A549 (cell line): ENCODE results near the gene MORN1.

Experiments used
- CEBPB ChIP-seq, 2 experiments: fragments of >200 bp in 1 of 2; sonication (Bioruptor Twin) in 1 of 2; formaldehyde crosslinking in 1 of 2; IDR thresholded peaks; 2 replicates each; pipeline ENCODE4 v1.6.1; 2012 to 2016
- CHD2 ChIP-seq: fragments of 150-350 bp; IDR thresholded peaks from 2 replicates; pipeline ENCODE4 v1.6.1; 2014; ENCODE audit warnings: low read length; ENCODE audit not compliant: partially characterized antibody
- EP300 ChIP-seq, 2 experiments: fragments of >200 bp; sonication (Bioruptor Twin); formaldehyde crosslinking; IDR thresholded peaks; 2 replicates in 1 of 2; 3 replicates in 1 of 2; pipeline ENCODE4 v1.6.1; 2016 to 2017
- HOXB5 ChIP-seq: fragments of 250-450 bp; sonication (Bioruptor Pico); IDR thresholded peaks from 2 replicates; pipeline ENCODE4 v1.5.0; 2020; ENCODE audit warnings: mild to moderate bottlenecking, moderate library complexity
- JUN ChIP-seq, 2 experiments: fragments of >200 bp; sonication (Bioruptor Twin); formaldehyde crosslinking; IDR thresholded peaks; 2 replicates in 1 of 2; 3 replicates in 1 of 2; pipeline ENCODE4 v1.6.1; 2016 to 2017
- KDM5A ChIP-seq: fragments of 200-600 bp; sonication (generic); IDR thresholded peaks from 2 replicates; pipeline ENCODE4 v1.6.1; 2016; ENCODE audit warnings: antibody characterized with exemption, mild to moderate bottlenecking
- MAFK ChIP-seq: fragments of 450-650 bp; IDR thresholded peaks from 2 replicates; pipeline ENCODE4 v1.6.1; 2014; ENCODE audit not compliant: partially characterized antibody
- MYC ChIP-seq: IDR thresholded peaks from 2 replicates; pipeline ENCODE4 v1.6.1; 2012; ENCODE audit warnings: mild to moderate bottlenecking, inconsistent platforms, low read length, improper control_type of control experiment, borderline replicate concordance
- POLR2A ChIP-seq: IDR thresholded peaks from 2 replicates; pipeline ENCODE4 v1.6.1; 2012; ENCODE audit warnings: mild to moderate bottlenecking, low read length
- RAD21 ChIP-seq, 2 experiments: fragments of >200 bp in 1 of 2; sonication (Bioruptor Twin) in 1 of 2; formaldehyde crosslinking in 1 of 2; IDR thresholded peaks in 1 of 2; conservative IDR thresholded peaks in 1 of 2; 2 replicates in 1 of 2; 3 replicates in 1 of 2; pipeline ENCODE4 v1.6.1; 2012 to 2018; ENCODE audit warnings: inconsistent platforms in 1 of 2
- TP53 ChIP-seq: fragments of 250-450 bp; sonication (Bioruptor Pico); IDR thresholded peaks from 2 replicates; pipeline ENCODE4 v1.5.0; 2021; ENCODE audit warnings: mild to moderate bottlenecking, moderate library complexity
- TF ChIP-seq, protein P1 (sequence below): fragments of >200 bp; sonication (Bioruptor Twin); formaldehyde crosslinking; IDR thresholded peaks from 3 replicates; pipeline ENCODE4 v1.5.1; 2016
- TF ChIP-seq, protein P2 (sequence below): IDR thresholded peaks from 2 replicates; pipeline ENCODE4 v1.6.1; 2012
- TF ChIP-seq, protein P3 (sequence below): fragments of 150-350 bp; IDR thresholded peaks from 2 replicates; pipeline ENCODE4 v1.6.1; 2014; ENCODE audit warnings: low read depth, mild to moderate bottlenecking, low read length

DNA sequence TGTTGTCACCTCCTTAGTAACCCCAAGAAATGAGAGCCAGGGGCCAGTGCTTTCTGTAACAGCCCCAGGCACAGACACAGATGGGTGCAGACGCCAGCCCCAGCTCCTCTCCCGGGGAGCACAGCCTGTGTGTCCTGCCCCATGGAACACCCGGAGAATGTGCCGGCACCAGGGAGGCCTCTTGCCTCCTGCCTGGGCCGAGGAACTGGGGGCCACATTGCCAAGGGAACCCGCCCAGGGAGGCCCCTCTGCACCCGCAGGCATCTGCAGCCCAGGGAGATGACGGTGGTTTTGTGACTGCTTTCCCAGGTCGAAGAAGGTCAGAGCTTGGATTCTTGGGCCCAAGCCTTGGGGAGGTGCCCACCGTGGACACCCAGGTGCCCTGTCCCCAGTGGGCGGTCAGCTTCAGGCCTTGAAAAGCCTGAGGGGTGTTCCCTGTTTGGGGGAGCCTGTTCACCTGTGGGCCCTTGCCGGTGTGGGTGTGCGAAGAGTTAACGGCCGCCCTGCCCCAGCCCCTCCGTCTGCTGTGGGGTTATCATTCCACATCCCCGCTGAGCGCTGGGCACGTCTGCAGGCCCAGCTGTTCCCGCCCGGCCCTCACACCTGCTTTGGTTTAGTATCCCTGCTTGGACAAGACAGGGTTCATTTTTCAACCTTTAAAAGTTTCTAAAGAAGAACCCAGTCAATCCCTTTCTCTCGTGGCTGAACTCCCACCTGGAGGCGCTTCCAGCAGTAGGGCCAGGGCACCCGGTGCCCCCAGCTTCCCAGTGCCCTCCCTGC is 62.5 kb downstream of the MORN1 start:
- TF ChIP-seq, protein P1, sequence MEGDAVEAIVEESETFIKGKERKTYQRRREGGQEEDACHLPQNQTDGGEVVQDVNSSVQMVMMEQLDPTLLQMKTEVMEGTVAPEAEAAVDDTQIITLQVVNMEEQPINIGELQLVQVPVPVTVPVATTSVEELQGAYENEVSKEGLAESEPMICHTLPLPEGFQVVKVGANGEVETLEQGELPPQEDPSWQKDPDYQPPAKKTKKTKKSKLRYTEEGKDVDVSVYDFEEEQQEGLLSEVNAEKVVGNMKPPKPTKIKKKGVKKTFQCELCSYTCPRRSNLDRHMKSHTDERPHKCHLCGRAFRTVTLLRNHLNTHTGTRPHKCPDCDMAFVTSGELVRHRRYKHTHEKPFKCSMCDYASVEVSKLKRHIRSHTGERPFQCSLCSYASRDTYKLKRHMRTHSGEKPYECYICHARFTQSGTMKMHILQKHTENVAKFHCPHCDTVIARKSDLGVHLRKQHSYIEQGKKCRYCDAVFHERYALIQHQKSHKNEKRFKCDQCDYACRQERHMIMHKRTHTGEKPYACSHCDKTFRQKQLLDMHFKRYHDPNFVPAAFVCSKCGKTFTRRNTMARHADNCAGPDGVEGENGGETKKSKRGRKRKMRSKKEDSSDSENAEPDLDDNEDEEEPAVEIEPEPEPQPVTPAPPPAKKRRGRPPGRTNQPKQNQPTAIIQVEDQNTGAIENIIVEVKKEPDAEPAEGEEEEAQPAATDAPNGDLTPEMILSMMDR = no peak
- TF ChIP-seq MYC (no peak), CEBPB (IDR thresholded peaks at IDR 0.05) (no peak), CHD2 (no peak), POLR2A (no peak), TP53 (CRISPR knock-in tag) (no peak), KDM5A (no peak), JUN (IDR thresholded peaks at IDR 0.05) (no peak), RAD21 (conservative IDR thresholded peaks at IDR 0.05 in 1 of 2, IDR thresholded peaks at IDR 0.05 in 1 of 2) (no peak), EP300 (IDR thresholded peaks at IDR 0.05) (no peak), MAFK (no peak), HOXB5 (no peak)
- TF ChIP-seq, protein P2, sequence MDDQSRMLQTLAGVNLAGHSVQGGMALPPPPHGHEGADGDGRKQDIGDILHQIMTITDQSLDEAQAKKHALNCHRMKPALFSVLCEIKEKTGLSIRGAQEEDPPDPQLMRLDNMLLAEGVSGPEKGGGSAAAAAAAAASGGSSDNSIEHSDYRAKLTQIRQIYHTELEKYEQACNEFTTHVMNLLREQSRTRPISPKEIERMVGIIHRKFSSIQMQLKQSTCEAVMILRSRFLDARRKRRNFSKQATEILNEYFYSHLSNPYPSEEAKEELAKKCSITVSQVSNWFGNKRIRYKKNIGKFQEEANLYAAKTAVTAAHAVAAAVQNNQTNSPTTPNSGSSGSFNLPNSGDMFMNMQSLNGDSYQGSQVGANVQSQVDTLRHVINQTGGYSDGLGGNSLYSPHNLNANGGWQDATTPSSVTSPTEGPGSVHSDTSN = no peak
- TF ChIP-seq, protein P3, sequence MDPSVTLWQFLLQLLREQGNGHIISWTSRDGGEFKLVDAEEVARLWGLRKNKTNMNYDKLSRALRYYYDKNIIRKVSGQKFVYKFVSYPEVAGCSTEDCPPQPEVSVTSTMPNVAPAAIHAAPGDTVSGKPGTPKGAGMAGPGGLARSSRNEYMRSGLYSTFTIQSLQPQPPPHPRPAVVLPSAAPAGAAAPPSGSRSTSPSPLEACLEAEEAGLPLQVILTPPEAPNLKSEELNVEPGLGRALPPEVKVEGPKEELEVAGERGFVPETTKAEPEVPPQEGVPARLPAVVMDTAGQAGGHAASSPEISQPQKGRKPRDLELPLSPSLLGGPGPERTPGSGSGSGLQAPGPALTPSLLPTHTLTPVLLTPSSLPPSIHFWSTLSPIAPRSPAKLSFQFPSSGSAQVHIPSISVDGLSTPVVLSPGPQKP = no peak
